SHP77 treated with DMSO at 0.1 percent for 48 hours (cell line): ENCODE data around the gene GON7.
A peak's percentile ranks its signal among the peaks of the same experiment; 100 is the strongest.
"Not testable (repeated sequence)": the region's sequence is repeated elsewhere in the genome, so short reads cannot be mapped to it uniquely, and the experiment has no call there.

Source experiments
- DNase-seq: peaks from one replicate; lab custom pipeline; 2025; lab: John Stamatoyannopoulos, UW

Gene GON7

GRCh38 chr14:93199031-93199430 is 7.8 kb downstream of the GON7 start:
- no peak for DNase-seq

GRCh38 chr14:93195316-93195999 is 11.4 kb downstream of the GON7 start:
- DNase-seq, result no peak

- DNase-seq, result no peak
Measured at GRCh38 chr14:93186956-93187355, 19.9 kb downstream of the GON7 start.

GRCh38 chr14:93186466-93186865 is 20.4 kb downstream of the GON7 start:
- DNase-seq, result no peak

GRCh38 chr14:93185349-93185720 is 21.5 kb downstream of the GON7 start:
- no peak for DNase-seq

- peak; percentile 39 for DNase-seq
Measured at GRCh38 chr14:93184391-93185348, 22.2 kb downstream of the GON7 start, which contains the start of the genes LYSET and MOAP1. Gene LYSET, plus strand, starts transcription at chr14:93185317. Its CDS starts 89 bp downstream, at chr14:93185406. Gene MOAP1, minus strand, starts transcription at chr14:93184897. Its CDS starts 655 bp downstream, at chr14:93184242.

GRCh38 chr14:93183596-93184317 is 23.1 kb downstream of the GON7 start:
- no peak for DNase-seq

GRCh38 chr14:93175492-93175891 is 31.4 kb downstream of the GON7 start:
- no peak for DNase-seq

GRCh38 chr14:93174731-93175130 is 32.1 kb downstream of the GON7 start:
- DNase-seq, result not testable (repeated sequence)

GRCh38 chr14:93173943-93174395 is 32.9 kb downstream of the GON7 start:
- no peak for DNase-seq

GRCh38 chr14:93171376-93171775 is 35.5 kb downstream of the GON7 start:
- no peak for DNase-seq

GRCh38 chr14:93170141-93170540 is 36.7 kb downstream of the GON7 start:
- not testable (repeated sequence) for DNase-seq

GRCh38 chr14:93169619-93170018 is 37.2 kb downstream of the GON7 start:
- not testable (repeated sequence) for DNase-seq

GRCh38 chr14:93168610-93169009 is 38.3 kb downstream of the GON7 start:
- not testable (repeated sequence) for DNase-seq

GRCh38 chr14:93165271-93166265 is 41.3 kb downstream of the GON7 start:
- DNase-seq, result not testable (repeated sequence)

- DNase-seq, result no peak
Measured at GRCh38 chr14:93163564-93163963, 43.3 kb downstream of the GON7 start.

- no peak for DNase-seq
Measured at GRCh38 chr14:93161411-93161940, 45.4 kb downstream of the GON7 start.

GRCh38 chr14:93160353-93160801 is 46.5 kb downstream of the GON7 start:
- peak; percentile 12 for DNase-seq

- not testable (repeated sequence) for DNase-seq
Measured at GRCh38 chr14:93159625-93160352, 47.1 kb downstream of the GON7 start.

GRCh38 chr14:93158349-93158748 is 48.5 kb downstream of the GON7 start:
- DNase-seq, result not testable (repeated sequence)
